Gastrocnemius medialis (tissue), 4 donors: Measurements from ENCODE around the gene SRGAP3.

Experiments used
- CTCF ChIP-seq, 5 experiments: fragments of 450-650 bp in 3 of 5; fragments of 200-600 bp in 2 of 5; sonication (generic) in 2 of 5; IDR thresholded peaks in 4 of 5; conservative IDR thresholded peaks in 1 of 5; 1 replicate in 4 of 5; 2 replicates in 1 of 5; pipeline ENCODE4 v1.5.1; 2016 to 2019; ENCODE audit warnings: antibody characterized with exemption in 5 of 5, mild to moderate bottlenecking in 3 of 5, moderate library complexity in 3 of 5
- POLR2A ChIP-seq, 2 donors: fragments of 450-650 bp; IDR thresholded peaks; one replicate each; pipeline ENCODE4 v1.6.1; 2017; ENCODE audit warnings: antibody characterized with exemption in 2 of 2, mild to moderate bottlenecking in 2 of 2, moderate library complexity in 2 of 2

DNA sequence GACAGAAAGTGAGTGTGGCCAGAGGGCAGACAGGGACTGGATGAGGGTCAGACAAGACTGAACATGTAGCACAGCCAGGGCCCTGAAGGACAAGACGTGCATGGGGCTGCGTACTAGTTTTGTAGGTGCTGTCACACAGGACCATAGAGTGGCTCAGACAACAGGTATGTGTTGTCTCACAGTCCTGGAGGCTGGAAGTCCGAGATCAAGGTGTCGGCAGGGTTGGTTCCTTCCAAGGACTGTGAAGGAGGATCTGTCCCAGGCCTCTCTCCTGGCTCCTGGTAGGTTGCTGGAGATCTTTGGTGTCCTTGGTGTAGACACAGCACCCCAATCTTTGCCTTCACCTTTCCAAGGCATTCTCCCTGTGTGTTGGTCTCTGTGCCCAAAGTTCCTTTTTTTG is 136.4 kb downstream of the SRGAP3 start:
- TF ChIP-seq CTCF (IDR thresholded peaks at IDR 0.05 in 4 of 5, conservative IDR thresholded peaks at IDR 0.05 in 1 of 5): no peak
- TF ChIP-seq POLR2A (IDR thresholded peaks at IDR 0.05): no peak
